ENCODE measurements around the gene UPF2.
A peak's percentile ranks its signal among the peaks of the same experiment; 100 is the strongest.
"Not testable (repeated sequence)": the region's sequence is repeated elsewhere in the genome, so short reads cannot be mapped to it uniquely, and the experiment has no call there.

Gene UPF2

DNA sequence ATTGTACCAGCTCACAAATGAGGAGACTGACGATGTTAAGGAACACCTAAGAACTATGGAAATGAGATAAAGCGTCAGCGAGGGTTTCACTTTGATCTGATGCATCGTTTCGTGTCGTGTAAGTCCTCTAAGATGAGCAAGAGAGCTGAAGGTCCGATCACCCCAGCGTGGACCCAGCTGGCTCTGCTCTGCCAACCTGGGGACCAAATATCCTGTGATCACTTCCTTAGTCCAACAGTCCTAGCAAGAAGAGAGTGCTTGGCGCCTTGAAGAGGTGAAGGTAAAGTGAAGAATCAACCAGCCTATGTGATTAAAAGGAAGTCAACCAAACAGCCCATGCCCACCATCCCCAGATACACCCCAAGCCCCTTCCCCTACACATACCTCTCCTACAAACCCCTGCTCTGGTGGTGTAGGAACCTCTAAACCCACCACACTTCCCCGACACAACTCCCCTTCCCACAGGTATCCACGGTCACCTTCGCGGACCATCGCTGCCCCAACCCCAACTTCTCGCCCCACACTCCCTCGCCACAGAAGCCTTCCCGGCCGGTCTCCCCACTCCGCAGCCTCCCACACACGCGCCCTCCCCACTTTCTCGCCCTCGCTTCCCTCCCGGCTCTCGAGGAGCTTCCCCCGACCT is 722 bp downstream of the UPF2 start:
- peak; percentile 63 for DNase-seq

DNA sequence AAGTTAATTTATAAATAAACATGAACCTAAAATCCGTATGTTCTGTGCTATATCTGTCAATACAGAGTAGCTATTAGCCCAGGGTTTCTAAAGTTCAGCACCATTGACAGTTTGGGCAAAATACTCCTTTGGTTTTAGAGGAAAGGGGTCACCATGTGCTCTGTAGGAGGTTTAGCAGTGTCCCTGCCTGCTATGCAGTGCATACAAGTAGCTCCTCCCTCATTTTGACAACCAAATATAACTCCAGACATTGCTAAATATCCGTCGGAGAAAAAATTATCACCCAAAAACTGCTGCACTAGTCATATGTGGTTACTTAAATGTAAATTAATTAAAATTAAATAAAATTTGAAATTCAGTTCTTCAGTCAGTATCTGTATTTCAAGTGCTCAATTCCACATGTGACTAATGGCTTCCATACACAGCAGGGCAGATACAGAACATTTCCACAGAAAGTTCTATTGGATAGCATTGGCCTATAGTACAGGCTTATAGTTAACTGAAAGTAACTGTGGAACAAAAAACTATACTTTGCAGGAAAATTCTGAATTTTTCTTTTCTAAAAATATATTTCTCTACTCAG is 6.4 kb downstream of the UPF2 start:
- DNase-seq = no peak

DNA sequence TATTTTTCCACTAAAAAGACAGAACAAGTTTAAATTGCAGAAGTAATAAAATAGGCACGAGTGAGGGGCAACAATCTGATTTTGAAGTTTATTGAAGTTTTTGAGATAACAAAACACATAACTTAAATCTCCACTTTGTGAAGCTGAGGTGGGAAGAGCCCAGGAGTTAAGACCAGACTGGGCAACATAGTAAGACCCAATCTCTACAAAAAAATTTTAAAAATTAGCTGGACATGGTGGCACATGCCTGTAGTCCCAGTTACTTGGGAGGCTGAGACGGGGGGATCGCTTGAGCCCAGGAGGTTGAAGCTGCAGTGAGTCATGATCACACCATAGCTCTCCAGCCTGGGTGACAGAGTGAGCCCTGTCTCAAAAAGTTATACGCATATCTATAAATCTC is 11.2 kb downstream of the UPF2 start:
- no peak for DNase-seq

DNA sequence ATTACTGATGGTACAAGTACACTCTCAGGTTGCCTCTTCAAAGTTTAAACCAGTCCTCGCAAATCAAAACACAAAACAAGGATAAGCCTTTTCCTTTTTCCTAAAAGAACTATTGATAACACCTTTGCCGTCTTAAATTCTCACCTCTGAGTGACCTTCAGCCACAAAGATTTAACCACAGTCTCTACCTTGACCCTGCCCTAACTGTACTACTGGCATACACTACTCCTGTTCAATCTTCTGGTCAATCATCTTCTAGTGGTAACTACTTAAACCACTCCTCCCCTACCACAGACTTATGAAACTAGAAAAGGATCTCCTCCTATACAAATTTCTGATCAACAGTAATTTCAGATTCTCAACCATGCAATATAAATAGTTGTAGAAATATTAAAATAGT is 15.1 kb downstream of the UPF2 start:
- DNase-seq = no peak

DNA sequence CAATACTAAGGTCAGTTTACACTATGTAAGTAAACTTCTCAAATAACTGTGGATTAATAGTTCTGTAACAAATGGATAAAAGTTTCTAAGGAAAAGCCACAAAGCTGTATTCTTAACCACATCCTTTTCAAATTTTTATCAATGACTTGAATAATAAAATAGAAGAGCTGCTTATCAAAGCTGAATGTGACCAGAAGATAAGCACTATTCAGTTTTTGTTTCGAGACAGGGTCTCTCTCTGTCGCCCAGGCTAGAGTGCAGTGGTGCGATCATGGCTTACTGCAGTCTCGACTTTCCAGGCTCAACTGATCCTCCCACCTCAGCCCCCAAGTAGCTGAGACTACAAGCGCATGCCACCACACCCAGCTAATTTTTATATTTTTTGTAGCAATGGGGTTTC is 17.0 kb downstream of the UPF2 start:
- no peak for DNase-seq

DNA sequence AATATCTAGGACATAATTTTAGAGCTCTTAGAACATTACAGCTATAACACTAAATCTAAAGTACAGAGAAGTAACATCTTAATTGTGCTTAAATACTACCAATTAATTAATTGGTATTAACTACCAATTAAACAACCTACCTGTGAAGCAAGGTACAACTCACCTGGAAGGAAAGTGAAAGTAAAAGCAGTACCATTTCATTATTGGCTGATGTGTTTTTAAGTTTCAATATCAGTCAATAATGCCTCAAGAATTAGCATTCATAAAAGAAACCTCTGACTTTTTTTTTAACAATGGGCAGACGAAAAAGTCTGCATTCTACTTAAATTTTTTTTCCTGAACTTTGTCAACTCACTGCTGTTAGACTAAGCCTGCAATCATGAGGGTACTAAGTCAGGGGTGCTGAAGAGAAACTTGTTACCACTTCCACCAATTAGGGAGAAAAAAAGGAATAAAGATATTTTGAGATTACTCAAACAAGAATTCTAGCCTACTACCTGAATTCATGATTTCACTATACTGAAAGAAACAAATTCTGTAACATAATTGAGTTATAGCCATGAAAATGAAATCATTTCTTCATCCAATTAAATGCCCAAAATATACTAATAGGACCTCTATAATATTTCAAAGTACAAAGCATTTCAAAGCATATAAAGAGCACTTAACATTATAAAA is 19.9 kb downstream of the UPF2 start:
- DNase-seq = no peak

DNA sequence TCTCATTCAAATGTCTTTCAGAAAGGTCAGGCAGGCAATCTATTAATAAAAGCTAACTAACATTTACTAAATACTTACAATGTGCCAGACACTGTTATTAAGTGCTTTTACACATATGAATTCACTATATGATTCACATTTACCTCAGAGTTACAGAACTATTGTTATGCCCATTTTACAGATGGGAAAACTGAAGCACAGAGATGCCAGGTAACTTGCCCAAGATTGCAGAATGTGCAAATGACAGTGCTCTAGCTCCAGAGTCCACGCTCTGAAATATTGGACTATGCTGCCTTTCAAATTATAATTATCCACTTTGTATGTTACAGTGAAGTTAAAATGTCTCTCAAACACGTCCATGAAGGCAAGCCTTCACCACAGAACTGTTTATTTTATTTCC is 22.0 kb downstream of the UPF2 start:
- no peak for DNase-seq

DNA sequence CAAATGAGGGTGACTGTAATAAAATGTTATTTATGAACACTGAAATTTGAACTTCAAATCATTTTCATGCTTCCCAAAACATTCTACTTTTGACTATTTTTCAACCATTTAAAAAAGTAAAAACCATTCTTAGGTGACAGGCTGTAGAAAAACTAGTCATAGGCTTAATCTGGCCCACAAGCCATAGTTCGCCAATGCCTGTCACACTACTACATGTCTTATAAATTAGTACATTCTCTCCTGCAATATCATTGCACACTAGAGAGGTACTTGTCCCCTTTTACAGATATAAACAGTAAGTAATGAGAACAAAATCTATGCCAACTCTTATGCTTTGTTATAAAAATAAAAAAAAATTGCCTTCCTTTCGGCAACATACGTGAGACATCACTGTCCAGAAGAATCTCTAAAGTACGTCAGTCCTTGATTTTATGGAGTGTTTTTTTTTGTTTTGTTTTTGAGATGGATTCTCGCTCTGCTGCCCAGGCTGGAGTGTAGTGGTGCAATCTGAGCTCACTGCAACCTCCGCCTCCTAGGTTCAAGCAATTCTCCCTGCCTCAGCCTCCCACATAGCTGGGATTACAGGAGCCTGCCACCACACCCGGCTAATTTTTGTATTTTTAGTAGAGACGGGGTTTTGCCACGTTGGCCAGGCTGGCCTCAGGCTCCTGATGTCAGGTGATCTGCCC is 23.2 kb downstream of the UPF2 start:
- DNase-seq = no peak

DNA sequence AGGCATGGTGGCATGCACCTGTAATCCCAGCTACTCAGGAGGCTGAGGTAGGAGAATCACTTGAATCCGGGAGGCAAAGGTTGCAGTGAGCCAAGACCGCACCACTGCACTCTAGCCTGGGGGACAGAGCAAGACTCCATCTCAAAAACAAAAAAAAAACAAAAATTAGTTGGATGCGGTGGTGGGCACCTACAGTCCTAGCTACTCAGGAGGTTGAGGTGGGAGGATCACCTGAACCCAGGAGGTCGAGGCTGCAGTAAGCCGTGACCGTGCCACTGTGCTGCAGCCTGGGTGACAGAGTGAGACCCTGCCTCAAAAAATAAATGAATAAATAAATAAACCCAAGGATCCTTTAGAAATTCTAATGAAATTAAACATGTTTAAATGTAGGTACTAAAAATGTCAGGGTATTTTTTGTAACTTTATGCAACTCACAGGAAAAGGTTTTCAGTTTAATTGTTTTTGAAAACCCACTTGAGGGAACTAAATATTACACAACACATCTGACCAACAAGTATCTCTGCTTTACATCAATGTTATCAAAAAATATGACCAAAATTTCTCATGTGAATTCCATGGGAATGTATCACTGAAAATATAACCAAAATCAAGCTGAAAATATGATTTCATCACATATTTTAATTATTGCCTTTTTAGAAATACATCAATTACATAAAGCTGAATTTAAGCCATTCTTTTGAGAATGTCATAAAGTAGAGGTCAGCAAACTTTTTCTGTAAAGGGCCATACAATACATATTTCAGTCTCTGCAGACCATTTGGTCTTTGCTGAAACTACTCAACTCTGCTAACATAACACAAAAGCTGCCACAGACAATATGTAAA is 23.9 kb downstream of the UPF2 start:
- no peak for DNase-seq

DNA sequence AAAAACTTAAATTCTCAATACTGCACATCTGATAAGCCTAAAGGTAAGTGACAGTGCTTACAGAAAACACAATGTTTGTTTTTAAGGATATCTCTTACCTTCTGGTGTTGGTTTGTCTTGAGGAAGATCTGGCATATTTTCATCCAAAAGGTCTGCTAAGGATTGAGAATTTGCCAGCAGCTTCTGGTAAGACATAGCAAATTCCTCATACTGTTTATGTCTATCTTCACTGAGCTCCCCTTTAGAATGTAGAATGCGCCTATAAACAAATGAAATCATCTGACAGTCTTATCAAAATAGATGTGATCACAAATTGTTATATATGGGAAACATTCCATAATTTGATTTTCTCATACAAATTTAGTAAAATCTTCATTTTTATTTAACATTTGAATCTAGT is 28.7 kb downstream of the UPF2 start:
- no peak for DNase-seq

DNA sequence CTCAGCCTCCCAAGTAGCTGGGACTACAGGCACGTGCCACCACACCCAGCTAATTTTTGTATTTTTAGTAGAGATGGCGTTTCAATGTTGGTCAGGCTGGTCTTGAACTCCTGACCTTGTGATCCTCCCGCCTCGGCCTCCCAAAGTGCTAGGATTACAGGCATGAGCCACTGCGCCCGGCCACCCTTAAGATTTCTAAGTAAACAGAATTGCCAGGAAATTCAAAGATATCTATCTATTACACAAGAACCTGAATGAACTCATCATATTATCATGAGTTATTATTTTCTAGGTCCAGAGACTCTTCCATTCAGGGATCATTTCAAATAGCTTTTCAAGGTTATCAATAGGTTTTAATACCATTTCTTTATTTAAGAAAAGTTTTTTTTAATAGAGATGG is 29.2 kb downstream of the UPF2 start:
- not testable (repeated sequence) for DNase-seq

DNA sequence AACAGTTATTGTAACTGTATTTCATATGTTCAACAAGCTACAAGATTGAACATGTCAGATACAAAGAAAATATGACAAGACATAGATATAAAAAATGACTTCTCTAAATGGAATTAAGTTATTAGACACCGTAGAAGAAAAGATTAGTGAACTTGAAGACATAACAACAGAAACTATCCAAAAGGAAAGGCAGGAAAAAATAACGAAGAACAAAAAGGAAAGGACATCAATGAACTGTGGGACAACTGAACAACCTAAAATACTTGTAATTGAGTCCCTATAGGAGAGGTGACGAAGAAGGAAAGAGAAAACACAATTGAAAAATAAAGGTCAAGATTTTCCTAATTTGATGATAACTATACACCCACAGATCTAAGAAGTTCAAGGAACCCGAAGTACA is 32.3 kb downstream of the UPF2 start:
- no peak for DNase-seq

DNA sequence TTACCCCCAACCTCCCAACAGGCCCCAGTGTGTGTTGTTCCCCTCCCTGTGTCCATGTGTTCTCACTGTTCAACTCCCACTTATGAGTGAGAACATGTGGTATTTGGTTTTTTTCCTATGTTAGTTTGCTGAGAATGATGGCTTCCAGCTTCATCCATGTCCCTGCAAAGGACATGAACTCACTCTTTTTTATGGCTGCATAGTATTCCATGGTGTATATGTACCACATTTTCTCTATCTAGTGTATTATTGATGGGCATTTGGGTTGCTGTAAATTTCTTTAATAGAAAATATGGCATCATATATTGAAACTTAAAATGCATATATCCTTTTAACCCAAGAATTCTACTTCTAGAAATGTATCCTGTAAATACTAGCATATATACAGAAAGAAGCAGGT is 33.8 kb downstream of the UPF2 start:
- not testable (repeated sequence) for DNase-seq

DNA sequence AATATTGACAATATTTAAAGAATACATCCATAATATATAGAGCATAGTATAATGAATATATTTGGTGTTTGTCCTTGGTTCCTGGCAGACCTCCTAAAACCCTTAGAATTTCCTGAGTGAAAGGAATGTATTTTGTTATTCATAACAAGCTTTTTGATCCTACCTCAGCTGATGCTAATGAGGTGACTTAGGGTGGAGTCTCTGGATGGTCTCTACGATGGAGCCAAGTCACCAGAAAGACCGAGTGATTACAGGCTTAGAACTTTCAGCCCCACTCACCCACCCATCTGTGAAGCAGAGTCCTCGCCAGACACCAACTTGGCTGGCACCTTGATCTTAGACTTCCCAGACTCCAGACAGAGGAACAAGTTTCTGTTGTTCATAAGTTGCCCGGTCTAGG is 35.9 kb downstream of the UPF2 start:
- no peak for DNase-seq

DNA sequence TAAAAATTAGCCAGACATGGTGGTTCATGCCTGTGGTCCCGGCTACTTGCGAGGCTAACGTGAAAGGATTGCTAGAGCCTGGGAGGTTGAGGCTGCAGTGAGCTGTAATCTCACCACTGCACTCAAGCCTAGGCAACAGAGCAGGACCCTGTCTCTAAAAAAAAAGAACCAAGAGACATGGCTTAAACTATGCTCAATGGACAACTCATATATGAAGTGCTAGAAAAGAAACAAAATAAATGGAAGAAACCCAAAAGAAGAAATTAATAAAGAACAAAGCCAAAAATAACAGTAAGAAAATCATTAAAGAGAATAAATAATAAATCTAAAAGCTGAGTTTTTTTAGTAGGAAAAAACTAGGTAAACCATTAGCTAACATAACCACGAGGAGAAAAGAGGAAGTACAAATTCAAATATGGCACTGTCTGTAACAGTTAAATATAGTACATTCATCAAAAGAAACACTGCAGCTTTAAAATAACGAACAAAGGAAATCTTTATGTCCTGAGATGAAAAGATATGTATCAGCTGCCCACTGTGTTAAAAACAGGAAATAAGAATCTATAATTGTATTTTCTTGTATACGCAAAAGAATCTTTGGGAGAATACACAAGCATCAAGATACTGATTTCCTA is 48.7 kb downstream of the UPF2 start:
- DNase-seq = no peak

DNA sequence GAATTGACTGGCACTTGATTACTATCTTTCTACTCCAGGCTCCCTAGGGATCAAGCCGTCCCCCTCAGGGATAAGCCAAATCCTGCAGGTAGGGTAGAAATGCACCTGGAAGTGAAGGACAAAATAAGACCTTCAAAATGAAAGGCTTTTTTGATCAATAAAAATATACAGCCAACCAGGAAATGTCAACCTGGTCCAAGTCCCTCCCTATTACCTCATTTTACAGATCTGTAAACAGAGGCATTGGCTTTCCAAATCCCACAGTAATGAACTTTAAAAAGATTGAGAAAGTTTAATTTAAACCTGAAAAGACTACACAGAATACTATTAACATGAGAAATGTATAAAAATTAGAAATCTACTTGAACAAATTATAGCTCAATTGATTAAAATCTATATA is 53.7 kb downstream of the UPF2 start:
- no peak for DNase-seq

DNA sequence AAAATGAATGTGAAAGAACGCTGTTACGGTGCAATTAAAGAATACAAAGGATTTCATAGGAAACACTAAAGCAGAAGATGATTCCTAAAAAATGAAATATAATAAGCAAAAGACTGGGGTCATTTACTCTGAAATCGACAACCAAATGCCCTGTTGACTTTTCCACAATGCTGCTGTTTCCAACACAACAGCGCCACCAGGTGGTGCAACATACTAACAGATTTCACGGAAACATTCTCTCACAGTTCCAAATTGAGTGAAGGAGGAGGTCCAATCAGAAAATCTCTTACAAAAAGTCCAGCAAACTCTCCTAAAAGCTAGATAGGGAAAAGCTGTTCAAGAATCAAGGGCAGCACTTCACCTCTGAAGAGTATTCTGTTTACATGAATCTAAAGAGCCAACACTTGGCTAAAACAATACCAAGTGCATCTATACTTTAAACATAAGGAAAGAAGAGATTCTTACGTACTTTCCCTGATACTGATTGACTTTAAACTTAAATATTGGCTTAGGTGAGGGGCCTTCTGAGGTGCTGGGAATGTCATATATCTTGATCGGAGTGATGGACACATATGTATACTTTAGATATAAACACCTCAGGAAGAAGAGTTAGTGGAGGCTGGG is 55.9 kb downstream of the UPF2 start:
- DNase-seq = peak; percentile 88

DNA sequence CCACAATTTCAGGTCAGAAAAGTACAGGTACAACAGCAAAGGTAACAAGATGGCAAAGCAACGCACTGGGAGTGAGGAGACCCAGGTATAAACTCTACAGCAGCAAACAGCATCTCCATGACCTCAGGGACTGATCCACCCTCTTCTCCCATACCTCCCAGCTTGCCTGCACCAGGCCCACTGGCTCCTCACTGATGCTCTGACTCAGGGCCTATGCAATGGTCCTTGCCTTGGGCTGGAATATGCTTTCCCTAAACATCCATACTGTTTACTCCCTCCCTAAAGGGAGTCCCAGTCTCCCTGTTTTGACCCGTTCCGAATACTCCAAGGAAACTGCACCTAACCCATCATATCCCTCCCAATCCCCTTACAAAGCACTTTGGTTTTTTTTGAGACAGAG is 60.4 kb downstream of the UPF2 start:
- no peak for DNase-seq

DNA sequence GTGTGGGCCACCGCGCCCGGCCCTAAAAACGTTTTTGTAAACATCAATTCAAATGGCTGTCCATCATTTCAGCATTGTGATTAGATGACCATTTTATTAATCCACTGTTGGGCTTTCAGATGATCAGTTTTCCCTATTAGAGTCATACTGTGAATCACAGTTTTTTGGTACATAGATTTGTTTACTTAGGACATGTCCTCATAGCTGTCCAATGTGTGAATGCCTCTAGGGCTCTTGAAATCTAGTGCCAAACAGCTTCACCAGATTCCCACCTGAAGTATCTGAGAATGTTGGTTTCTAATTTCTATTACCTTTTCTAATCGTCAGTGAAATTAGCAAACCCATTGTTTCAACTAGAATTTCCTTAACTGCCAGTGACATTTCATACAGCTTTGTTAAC is 66.8 kb downstream of the UPF2 start:
- no peak for DNase-seq

DNA sequence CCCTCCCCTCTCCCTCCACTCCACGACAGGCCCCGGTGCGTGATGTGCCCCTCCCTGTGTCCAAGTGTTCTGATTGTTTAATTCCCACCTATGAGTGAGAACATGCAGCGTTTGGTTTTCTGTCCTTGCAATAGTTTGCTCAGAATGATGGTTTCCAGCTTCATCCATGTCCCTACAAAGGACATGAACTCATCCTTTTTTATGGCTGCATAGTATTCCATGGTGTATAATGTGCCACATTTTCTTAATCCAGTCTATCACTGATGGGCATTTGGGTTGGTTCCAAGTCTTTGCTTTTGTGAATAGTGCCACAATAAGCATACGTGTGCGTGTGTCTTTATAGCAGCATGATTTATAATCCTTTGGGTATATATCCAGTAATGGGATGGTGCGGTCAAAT is 70.1 kb downstream of the UPF2 start:
- not testable (repeated sequence) for DNase-seq

DNA sequence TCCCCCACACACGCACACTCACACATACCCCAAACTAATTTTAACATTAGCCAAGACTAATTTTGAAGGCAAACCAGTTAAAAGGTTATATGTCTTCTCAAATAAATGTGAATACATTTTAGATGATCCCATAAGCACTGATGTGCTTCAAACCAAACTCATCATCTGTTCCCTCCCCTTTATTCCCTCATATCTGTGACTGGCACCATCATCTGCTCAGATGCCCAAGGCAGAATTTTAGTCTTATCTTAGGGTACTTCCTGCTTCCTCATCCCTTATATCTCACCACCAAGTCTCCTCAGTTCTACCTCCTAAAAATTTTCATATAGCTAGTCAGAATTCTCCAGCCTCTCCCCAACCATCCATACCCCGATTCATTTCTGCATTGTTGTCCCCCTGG is 80.4 kb downstream of the UPF2 start:
- DNase-seq = no peak

DNA sequence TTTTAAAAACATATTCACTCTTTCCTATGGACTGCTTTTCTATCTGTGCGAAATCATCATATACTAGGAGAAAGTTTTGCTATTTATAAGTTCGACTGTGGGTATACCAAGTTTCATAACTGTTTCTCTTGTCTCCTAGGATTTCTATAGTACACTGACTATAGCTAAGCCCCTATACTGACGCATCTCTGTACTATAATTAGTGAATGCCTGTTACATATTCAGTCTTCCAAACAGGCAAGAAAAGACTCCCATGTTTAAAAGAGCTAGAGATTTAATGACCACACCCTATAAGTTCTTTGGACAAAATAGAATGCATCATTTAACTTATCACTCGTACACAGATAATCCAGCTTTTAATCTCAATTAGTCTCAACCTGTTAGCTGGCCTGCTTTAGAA is 80.8 kb downstream of the UPF2 start:
- no peak for DNase-seq
